ENCODE measurements around the gene SP8. TPM values are rescaled to one million over a fixed set of nuclear protein-coding genes. Genes with fewer than 3 reads are reported as not detected.

SP8 gene
- total RNA-seq, 2 experiments from 2014 or later, result not detected

DNA sequence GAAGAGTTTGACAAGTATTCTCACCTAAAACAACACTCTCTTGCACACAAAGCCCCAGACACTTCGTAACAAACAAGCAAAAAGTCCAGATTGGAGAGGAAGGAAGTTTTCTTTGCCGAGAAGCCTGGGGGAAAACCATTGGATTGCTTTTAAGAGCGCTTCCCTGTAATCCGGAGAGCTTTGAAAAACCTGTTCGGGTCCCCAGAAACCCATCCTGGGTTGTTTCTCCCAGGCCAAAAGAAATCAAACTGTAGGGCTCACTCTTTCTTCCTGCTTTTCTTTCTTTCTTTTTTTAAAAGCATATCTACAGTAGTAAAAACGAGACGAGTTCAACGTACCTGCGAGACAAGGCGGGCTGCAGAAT is 655 bp downstream of the SP8 start:
- peaks cover 20% of the 10 kb centered on the region for H3K9me3 Mint-ChIP-seq
- peaks cover 16% of the 10 kb centered on the region for H3K4me1 Mint-ChIP-seq
- peak overlapping the region; percentile 73 for H3K4me3 Mint-ChIP-seq
- no peak for DNase-seq
- peaks cover 13% of the 10 kb centered on the region for H3K36me3 Mint-ChIP-seq
- peaks cover 90% of the 10 kb centered on the region for H3K27me3 Mint-ChIP-seq
- no peak overlapping the region for H3K27ac Mint-ChIP-seq

DNA sequence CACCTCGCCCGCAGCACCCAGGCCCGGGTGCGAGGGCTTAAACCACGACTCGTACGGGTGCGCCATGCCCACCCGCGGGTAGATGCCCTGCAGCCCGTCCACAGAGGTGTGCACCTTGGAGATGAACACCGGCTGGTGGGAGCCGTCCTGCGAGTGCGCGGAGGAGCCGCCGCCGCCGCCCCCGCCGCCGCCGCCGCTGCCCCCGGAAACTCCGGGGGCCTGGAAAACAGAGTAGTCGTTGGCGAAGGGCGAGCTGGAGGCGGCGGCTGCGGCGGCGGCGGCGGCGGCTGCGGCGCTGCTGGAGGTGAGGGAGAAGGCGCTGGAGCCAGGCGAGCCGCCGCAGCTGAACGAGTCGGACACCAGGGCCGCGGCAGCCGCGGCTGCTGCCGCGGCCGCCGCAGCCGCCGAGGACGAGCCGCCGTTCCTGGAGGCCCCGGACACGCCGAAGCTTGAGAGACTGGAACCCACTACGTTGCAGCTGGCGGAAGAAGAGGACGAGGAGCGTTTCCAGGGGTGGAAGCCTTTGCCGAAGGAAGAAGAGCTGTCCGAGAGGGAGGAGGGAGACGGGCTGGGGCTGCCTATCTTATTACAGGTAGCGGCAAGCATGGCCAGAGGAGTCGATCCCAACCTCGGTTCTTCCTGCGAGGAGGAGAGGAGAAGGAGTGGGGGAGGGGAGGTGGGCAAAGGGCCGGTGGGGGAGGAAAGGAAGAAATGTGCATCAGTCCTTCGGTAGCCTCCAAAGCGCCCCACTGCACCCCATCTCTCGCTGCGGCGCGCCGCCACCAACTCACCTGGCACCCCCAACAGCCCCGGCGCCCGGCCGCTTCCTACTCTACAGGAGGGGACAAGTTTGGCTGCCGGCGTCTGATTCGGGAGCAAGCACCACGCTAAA is 1.3 kb downstream of the SP8 start:
- Mint-ChIP-seq H3K36me3 (peaks cover 13% of the 10 kb centered on the region), H3K27me3 (peaks cover 90% of the 10 kb centered on the region), H3K9me3 (peaks cover 20% of the 10 kb centered on the region), H3K4me3 (peak overlapping the region; percentile 73), H3K27ac (no peak overlapping the region), H3K4me1 (peaks cover 16% of the 10 kb centered on the region)
- no peak for DNase-seq

DNA sequence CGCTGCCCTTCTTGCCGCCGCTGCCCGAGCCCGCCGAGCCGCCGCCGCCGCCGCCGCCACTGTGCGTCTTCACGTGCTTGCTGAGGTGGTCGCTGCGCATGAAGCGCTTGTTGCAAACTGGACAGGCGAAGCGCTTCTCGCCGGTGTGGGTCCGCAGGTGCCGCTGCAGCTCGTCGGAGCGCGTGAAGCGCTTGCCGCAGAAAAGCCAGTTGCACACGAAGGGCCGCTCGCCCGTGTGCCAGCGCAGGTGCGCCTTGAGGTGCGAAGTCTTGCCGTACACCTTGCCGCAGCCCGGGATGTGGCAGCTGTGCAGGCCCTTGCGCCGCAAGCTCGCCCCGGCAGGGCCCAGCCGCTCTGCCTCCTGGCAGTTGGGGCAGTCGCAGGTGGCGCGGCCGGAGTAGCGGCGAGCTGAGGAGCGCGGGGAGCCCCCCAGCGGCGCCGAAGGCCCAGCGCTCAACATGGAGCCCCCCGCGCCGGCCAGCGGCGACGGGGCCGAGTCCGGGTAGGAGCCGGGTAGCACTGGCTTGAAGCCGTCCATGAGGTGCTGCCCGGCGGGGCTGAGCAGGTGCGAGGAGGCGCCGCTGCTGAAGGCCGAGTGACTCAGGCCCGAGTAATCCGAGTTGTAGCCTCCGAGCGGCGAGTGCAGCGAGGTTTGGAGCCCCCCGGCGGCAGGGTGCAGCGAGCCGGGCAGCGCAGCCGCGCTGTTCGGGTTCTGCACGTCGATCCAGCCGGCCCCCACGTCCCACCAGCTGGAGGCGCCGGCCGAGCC is 2.1 kb downstream of the SP8 start:
- Mint-ChIP-seq H3K36me3 (peaks cover 13% of the 10 kb centered on the region), H3K27ac (no peak overlapping the region), H3K4me3 (no peak overlapping the region), H3K9me3 (peaks cover 22% of the 10 kb centered on the region), H3K4me1 (peaks cover 16% of the 10 kb centered on the region), H3K27me3 (peaks cover 90% of the 10 kb centered on the region)
- DNase-seq, result no peak

DNA sequence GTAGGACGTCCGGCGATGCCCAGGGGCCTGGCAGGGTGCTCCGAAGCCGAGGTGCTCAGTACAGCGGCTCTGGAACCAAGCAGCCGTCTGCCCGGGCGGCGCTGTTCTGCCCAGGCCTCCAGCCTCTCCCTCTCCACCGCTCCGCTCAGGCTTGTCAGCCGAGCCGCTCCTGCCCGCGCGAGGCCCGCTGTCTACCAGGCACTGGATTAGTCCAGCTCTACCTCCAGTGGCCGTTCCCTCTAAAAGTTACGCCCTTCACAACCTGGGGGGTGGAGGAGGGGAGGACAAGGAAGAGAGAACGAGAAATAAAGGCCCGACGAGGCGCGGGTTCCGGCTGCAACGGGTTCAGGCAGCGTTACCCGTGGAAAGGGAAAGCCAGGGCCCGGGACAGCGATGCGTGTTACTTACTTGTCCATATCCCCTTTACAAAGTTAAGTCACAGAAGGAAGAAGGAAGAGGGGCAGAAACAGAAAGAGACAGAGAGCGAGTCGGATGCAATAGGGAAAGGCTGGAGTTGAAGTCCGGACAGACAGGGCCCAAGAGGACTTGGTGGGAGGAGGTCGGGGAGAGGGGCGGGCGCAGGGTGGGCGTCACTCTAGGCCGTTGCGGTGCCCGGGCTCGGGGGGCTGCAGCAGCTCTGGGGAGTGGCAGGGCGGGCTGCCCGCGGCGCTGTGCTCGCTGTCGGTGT is 2.8 kb downstream of the SP8 start:
- H3K4me3 Mint-ChIP-seq, result peak overlapping the region; percentile 66
- no peak for DNase-seq
- H3K27ac Mint-ChIP-seq, result peak overlapping the region; percentile 40
- H3K4me1 Mint-ChIP-seq, result peaks cover 16% of the 10 kb centered on the region
- peaks cover 26% of the 10 kb centered on the region for H3K9me3 Mint-ChIP-seq
- H3K27me3 Mint-ChIP-seq, result peaks cover 92% of the 10 kb centered on the region
- H3K36me3 Mint-ChIP-seq, result peaks cover 13% of the 10 kb centered on the region

GRCh38 chr7:20783125-20783699 is 3.5 kb downstream of the SP8 start:
- Mint-ChIP-seq H3K9me3 (peaks cover 26% of the 10 kb centered on the region), H3K36me3 (peaks cover 13% of the 10 kb centered on the region), H3K4me1 (peaks cover 16% of the 10 kb centered on the region), H3K27ac (no peak overlapping the region), H3K4me3 (no peak overlapping the region), H3K27me3 (peaks cover 92% of the 10 kb centered on the region)
- DNase-seq, result no peak

DNA sequence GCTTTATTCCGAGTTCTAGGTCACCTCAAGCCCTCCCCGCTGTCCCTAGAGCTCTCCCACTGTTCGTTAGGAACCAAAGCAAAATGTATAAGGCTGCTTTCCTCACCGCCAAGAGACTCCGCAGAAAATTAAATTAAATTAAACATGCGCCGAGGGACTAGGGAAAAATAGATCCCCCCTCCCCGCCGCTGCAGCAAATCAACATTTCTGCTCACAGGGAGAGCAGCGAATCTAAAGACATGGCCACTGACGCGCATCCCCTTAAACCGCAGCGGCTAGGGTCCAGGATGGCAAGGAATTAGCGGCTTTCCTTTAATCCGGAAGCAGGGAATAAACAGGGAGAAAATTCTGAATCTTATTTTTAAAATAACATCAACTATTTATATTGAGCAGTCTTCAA is 7.6 kb downstream of the SP8 start:
- H3K4me3 Mint-ChIP-seq, result no peak overlapping the region

DNA sequence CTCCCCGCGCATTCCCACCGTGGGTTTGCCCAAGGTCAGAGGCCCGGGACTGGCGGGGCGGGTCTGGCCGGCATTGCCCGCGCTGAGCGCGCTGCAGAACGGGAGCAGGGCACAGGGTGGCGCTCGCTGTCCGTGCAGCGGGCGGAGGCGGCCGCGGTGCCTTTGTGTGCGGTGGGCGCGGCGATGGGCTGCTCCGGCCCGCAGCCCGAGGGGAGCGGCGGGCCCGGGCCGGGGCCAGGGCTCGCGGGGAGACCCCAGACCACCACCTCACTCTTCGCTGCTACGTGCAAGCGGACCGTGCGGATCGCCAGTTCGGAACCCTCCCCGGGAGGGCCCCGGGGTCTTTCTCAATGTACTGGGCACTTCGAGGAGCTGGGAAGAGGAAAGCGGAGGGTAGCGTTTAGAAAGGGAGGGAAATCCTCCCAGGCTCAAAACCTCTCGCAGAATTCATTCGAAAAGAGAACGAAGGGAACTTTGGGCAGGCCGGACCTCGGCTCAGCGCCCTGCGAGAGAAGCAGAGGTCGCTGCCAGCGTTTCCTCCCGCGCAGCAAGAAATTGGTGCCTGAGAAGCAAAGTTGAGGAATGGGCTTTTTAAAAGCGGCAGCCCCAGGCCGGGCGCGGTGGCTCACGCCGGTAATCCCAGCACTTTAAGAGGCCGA is 8.5 kb downstream of the SP8 start:
- Mint-ChIP-seq H3K4me3 (no peak overlapping the region), H3K9me3 (peaks cover 14% of the 10 kb centered on the region), H3K27me3 (peaks cover 96% of the 10 kb centered on the region), H3K36me3 (peaks cover 5% of the 10 kb centered on the region), H3K4me1 (peaks cover 10% of the 10 kb centered on the region), H3K27ac (no peak overlapping the region)
- DNase-seq, result peak; percentile 36

More for the DNA sequence above, 7.6 kb downstream of the SP8 start:
- Mint-ChIP-seq H3K27ac (no peak overlapping the region), H3K27me3 (peaks cover 98% of the 10 kb centered on the region), H3K9me3 (peaks cover 17% of the 10 kb centered on the region), H3K4me1 (peaks cover 13% of the 10 kb centered on the region), H3K36me3 (peaks cover 9% of the 10 kb centered on the region)
- DNase-seq, result no peak

- Mint-ChIP-seq H3K4me1 (peaks cover 10% of the 10 kb centered on the region), H3K27ac (no peak overlapping the region), H3K9me3 (peaks cover 9% of the 10 kb centered on the region), H3K4me3 (peak overlapping the region; percentile 69), H3K27me3 (peaks cover 92% of the 10 kb centered on the region), H3K36me3 (peaks cover 3% of the 10 kb centered on the region)
- DNase-seq, result no peak
Observed at GRCh38 chr7:20777377-20778062, 9.2 kb downstream of the SP8 start.

- Mint-ChIP-seq H3K27me3 (peaks cover 92% of the 10 kb centered on the region), H3K4me1 (peaks cover 10% of the 10 kb centered on the region), H3K9me3 (peaks cover 9% of the 10 kb centered on the region), H3K36me3 (peaks cover 3% of the 10 kb centered on the region), H3K4me3 (peak overlapping the region; percentile 20), H3K27ac (no peak overlapping the region)
- no peak for DNase-seq
Observed at GRCh38 chr7:20776942-20777341, 9.7 kb downstream of the SP8 start.

GRCh38 chr7:20776214-20776911 is 10.3 kb downstream of the SP8 start:
- Mint-ChIP-seq H3K9me3 (peaks cover 9% of the 10 kb centered on the region), H3K36me3 (peaks cover 3% of the 10 kb centered on the region), H3K4me3 (no peak overlapping the region), H3K27ac (no peak overlapping the region), H3K4me1 (peaks cover 10% of the 10 kb centered on the region), H3K27me3 (peaks cover 90% of the 10 kb centered on the region)
- no peak for DNase-seq

DNA sequence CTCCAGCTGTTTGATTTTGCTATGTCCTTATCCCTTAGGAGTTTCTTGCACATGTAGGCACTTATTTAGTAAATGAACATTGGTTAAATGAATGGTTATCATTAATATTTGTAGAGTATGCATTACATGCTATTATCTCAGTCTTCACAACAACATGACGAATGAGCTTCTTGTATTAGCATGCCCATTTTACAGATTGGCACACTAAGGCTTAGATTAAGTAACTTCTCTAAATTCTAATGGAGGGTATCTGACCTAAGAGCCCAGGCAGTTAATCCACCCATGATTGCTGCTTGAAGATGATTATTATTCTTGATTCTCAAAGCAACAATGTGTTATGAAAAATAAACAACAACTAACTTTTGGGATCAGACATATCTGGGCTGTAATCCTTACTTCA is 32.7 kb downstream of the SP8 start:
- Mint-ChIP-seq H3K27ac (no peak overlapping the region), H3K9me3 (no peaks in the 10 kb centered on the region), H3K4me3 (no peak overlapping the region), H3K4me1 (no peaks in the 10 kb centered on the region), H3K27me3 (peaks cover 15% of the 10 kb centered on the region), H3K36me3 (no peaks in the 10 kb centered on the region)
- no peak for DNase-seq

- H3K4me1 Mint-ChIP-seq, result no peaks in the 10 kb centered on the region
- H3K27me3 Mint-ChIP-seq, result peaks cover 20% of the 10 kb centered on the region
- H3K4me3 Mint-ChIP-seq, result no peak overlapping the region
- H3K9me3 Mint-ChIP-seq, result no peaks in the 10 kb centered on the region
- no peak for DNase-seq
- no peaks in the 10 kb centered on the region for H3K36me3 Mint-ChIP-seq
- H3K27ac Mint-ChIP-seq, result no peak overlapping the region
Observed at GRCh38 chr7:20749906-20750305, 36.8 kb downstream of the SP8 start.

DNA sequence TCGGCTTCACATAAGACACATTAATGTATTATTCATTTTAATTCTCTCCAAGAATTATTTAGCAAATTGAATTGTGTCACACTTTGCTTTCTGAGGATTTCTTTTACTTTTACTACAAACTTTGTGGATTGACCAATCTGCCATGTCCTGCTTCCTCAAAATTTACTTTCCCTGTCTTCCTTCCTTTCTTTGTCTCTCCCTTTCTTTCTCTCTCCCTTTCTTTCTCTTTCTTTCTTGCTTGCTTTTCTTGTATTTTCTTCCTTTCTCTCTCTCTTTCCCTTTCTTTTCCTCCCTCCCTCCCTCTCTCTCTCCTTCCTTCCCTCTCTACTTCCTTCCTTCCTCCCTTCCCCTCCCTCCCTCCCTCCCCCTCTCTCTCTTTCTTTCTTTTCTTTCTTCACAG is 37.8 kb downstream of the SP8 start:
- DNase-seq, result no peak
- Mint-ChIP-seq H3K9me3 (no peaks in the 10 kb centered on the region), H3K27ac (no peak overlapping the region), H3K4me3 (no peak overlapping the region), H3K36me3 (no peaks in the 10 kb centered on the region), H3K27me3 (peaks cover 20% of the 10 kb centered on the region), H3K4me1 (no peaks in the 10 kb centered on the region)
